22Rv1 (cell line): ENCODE data around the gene PARP16.

Experiments used
- ZFX ChIP-seq: fragments of 450-650 bp; IDR thresholded peaks from 2 replicates; pipeline ENCODE4 v1.6.1; 2017; ENCODE audit warnings: antibody characterized with exemption, borderline replicate concordance
- TF ChIP-seq, protein P1 (sequence below): fragments of 450-650 bp; IDR thresholded peaks from 2 replicates; pipeline ENCODE4 v1.5.1; 2017; ENCODE audit warnings: mild to moderate bottlenecking

GRCh38 chr15:65214010-65214409 lies 72.7 kb downstream of the PARP16 start:
- TF ChIP-seq, protein P1, sequence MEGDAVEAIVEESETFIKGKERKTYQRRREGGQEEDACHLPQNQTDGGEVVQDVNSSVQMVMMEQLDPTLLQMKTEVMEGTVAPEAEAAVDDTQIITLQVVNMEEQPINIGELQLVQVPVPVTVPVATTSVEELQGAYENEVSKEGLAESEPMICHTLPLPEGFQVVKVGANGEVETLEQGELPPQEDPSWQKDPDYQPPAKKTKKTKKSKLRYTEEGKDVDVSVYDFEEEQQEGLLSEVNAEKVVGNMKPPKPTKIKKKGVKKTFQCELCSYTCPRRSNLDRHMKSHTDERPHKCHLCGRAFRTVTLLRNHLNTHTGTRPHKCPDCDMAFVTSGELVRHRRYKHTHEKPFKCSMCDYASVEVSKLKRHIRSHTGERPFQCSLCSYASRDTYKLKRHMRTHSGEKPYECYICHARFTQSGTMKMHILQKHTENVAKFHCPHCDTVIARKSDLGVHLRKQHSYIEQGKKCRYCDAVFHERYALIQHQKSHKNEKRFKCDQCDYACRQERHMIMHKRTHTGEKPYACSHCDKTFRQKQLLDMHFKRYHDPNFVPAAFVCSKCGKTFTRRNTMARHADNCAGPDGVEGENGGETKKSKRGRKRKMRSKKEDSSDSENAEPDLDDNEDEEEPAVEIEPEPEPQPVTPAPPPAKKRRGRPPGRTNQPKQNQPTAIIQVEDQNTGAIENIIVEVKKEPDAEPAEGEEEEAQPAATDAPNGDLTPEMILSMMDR = no peak
- no peak for TF ChIP-seq ZFX
